SK-N-DZ (cell line): ENCODE measurements around the gene GABARAP.

Experiments
- DNase-seq: peaks from one replicate; pipeline ENCODE4 v3.0.0-alpha.2; 2015; ENCODE audit warnings: low spot score

GABARAP gene

DNA sequence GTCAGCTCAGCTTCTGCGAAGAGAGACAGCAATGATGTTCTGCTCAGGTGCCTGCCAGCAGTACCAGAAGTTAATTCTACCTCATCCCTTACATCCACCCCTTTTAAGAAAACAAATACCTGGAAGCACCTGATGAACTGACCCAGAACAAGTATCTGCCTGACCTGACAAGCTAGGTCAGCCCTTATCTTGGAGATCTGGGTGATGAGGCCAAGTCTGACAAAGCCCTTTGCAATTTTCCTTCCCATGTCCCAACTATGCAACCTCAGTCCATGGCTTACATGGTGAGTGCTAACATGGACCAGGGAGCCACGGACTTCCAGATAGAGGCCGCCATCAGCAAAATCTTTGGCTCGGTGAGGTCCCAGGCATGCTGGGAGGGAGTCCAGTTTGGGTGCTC lies 18.9 kb downstream of the GABARAP start:
- no peak for DNase-seq

DNA sequence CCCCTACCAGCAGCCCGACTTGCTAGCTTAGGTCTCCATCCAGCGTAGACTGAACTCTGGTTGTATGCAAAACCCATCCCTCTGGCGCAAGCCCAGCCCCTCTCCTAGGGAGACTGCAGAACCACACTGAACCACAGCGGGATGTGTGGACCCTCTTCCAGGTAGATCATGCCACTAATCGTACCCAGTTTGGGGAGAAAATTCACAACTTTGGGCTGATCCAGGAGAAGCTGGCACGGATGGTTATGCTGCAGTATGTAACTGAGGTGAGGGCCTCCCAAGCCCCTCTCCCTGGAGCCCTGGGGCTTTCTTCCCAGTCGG lies 19.3 kb downstream of the GABARAP start:
- no peak for DNase-seq

DNA sequence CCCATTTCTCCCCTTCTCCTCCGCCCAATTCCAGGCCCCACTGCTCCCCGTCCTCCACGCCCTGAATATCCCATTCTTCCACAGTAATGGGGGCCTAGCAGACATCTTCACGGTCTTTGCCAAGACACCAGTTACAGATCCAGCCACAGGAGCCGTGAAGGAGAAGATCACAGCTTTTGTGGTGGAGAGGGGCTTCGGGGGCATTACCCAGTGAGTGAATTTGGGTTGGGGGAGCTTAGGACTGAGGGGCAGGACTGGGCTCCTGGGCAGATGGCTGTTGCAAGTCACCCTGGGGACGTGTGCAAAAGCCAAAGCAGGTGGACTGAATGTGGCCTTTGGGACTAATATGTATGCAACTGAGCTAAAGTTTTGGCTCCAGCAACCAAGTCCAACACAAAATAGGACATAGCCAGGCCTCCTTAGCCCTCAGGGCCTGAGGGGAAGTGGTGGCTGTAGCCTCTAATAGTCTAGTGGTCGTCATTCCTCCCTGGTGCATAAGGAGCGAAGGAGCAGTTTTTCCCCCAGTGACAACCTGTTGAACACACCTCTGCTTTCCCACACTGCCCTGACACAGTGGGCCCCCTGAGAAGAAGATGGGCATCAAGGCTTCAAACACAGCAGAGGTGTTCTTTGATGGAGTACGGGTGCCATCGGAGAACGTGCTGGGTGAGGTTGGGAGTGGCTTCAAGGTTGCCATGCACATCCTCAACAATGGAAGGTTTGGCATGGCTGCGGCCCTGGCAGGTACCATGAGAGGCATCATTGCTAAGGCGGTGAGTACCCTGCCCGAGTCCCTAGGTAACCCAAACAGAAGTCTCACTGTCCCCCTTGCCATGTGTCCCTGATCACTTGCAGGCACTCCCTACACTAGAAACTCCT lies 19.9 kb downstream of the GABARAP start:
- no peak for DNase-seq

DNA sequence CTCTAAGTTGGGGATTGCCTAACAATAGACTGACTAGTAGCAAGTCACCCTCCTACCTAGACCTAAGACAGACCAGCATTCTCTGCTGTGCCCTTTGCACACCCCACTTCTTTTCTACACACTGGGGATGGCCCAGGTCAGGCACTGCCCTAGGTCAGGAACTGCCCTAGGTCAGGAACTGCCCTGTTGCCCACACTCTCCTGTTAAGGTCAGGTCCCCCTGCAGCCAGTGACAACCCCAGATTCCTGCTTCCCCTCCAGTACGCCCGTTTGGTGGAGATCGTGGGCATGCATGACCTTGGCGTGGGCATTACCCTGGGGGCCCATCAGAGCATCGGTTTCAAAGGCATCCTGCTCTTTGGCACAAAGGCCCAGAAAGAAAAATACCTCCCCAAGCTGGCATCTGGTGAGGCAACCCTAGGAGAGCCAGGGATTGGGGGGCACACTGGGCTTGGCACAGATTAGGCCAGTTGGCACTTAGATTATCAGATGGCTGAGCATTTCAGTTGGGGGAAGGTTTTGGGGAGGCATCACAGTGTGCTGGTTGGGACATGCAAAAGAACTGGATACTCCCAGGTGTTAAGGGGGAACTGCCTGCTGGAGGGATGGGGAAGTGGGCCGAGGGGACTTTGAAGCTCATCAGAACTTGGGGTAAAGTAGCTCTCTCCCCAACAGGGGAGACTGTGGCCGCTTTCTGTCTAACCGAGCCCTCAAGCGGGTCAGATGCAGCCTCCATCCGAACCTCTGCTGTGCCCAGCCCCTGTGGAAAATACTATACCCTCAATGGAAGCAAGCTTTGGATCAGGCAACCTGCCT lies 20.8 kb downstream of the GABARAP start:
- no peak for DNase-seq

DNA sequence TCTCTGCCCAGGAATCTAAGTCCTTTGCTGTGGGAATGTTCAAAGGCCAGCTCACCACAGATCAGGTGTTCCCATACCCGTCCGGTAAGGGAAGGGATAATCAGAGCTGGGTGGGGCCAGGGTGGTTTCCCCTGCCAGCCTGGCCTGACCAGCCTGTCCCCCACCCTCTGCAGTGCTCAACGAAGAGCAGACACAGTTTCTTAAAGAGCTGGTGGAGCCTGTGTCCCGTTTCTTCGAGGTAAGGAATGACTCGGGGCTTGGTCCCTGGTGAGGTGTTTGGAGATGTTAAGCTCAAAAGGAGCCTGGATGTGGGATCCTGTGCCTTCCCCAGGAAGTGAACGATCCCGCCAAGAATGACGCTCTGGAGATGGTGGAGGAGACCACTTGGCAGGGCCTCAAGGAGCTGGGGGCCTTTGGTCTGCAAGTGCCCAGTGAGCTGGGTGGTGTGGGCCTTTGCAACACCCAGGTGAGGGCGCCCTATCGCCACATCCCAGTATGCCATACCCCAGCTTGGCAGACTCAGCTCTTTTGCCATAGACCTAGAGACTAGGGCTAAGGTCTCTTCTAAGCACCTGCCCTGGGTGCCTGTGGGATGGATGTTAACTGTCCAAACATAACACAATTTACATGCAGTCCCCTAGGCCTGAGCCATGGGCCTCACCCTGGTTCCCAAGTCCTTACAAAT lies 21.5 kb downstream of the GABARAP start:
- DNase-seq, result no peak

DNA sequence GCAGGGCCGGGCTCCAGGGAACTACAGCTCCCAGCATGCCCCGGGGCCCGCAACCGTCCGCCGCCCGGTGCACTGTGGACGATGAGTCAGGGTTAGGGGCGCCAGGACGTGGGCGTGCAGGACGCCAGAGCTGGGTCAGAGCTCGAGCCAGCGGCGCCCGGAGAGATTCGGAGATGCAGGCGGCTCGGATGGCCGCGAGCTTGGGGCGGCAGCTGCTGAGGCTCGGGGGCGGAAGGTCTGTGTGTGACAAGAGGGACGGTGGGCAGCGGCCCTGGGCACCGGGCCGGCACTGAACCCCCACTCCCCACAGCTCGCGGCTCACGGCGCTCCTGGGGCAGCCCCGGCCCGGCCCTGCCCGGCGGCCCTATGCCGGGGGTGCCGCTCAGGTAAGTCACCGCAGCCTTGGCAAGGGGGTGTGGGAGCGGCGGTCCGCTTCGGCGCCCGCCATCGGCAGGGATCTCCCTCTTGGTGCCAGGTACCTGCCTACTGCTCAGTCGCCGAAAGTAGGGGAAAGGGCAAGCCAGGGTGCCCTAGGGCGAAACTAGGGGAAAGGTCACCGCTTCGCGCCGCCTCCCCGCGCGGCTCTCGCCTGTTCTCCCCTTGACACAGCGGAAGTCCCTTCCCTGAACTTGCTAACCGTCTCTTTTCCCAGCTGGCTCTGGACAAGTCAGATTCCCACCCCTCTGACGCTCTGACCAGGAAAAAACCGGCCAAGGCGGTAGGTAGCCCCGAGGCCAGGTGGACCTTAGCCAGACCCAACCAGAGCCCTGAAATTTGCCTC lies 22.2 kb downstream of the GABARAP start, which contains the start of the genes ACADVL and DLG4:
Gene ACADVL (plus strand): TSS at position 127 of the 781 bp plus-strand sequence. CDS start 47 bp downstream, at position 174.
Gene DLG4 (minus strand): TSS at position 25 of the 781 bp plus-strand sequence.
- peak; percentile 87 for DNase-seq

DNA sequence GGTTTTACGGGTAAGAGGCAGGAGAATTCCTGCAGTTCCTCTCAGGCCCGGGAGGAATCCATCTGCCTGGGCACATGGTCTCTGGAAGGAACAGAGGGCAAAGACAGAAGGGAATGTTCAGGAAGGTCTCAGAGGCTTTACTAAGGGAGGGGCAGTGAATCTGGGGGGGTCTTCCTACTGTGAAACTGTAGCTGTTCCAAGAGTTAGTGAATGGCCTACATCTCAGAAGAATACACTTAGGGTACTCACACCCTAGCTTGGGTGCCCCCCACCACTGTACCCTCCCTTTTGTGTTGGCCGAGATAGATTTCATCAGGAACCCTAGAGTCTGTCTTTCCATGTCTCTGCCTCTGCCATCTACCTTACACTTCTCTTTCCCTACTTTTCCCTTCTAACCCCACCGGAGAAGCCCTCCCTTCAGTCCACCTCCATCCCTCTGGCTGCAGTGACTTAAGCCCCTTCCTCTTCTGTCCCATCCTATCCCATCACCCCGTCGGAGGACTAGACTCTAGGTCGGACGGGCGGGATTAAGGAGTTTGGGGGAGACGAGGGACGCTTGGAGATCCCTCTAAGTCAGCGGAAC lies 22.9 kb downstream of the GABARAP start:
- DNase-seq, result no peak

DNA sequence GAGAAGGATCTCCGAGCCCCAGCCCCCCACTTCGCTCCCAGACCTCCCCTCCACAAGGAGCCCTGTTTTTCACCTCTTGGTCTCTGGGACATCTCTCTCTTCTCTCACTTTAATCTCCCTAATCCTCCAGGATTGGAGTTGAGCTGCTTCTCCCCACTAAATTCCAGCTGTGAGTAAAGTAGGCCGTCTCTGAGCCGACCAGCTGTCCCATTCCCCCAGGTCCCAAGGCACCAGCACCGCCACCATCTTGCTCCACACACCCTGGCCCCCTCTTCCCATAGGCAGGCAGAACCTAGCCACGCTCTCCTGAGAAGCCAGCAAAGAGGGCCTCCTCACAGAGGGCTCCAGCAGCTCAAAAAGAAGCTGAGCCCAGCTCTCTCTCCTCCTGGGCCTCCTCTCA lies 23.5 kb downstream of the GABARAP start:
- no peak for DNase-seq

DNA sequence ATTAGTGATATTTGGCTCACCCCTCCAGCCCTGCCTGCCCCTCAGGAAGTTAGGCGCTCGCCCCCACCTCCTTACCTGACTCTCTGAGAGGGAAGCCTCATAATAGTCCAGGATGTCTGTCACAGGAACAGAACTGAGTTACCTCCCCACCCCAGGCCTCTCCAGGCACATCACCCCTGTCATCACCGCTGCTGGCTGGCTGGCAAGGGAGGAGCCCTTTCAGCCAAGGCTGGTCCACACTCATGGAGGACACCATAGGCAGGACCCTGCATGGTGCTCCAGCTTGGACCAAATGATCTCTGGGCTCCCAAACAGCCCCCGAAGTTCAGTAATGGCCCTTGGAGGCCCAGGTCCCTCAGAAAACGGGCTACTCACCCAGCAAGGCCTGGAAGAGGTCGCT lies 24.1 kb downstream of the GABARAP start:
- DNase-seq, result no peak

DNA sequence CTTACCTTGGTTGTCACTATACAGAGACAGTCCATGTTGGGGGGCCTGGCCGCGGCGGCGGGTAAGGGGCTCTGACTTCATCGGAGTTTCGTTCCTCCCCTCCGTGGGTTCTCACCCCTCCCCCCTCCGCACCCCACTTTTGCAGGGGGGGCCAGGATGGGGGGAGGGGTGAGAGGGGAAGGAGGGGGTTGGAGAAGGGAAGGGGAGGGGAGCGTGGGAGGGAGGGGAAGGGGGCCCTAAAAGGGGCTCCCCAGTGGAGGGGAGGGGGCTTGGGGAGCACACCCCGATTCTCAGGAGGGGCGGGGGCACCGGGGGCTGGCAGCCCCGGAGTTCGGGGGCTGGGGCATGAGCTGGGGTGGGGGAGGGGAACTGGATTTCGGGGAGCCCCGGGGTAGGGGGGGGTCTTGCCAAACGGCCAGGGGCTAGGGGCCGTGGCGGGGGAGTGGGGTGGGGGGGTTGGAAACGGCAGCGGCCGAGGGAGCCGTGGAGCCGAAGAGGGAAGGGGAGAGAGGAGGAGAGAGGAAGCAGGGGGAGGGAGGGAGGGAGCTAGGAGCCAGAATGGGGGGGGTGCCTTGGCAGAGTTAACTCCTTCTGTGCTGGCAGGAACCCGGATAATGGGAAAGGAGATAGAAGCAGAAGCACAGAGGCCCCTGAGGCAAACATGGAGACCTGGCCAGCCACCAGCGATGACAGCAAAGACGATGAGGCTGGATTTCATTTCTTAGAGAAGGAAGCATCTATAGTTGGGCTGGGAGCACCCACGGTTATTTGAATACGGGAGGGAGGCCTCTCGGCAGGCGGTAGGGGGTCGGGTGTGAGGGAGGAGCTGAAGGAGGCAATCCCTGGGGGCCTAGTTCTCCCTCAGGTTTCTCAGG lies 24.9 kb downstream of the GABARAP start:
- peak; percentile 78 for DNase-seq

DNA sequence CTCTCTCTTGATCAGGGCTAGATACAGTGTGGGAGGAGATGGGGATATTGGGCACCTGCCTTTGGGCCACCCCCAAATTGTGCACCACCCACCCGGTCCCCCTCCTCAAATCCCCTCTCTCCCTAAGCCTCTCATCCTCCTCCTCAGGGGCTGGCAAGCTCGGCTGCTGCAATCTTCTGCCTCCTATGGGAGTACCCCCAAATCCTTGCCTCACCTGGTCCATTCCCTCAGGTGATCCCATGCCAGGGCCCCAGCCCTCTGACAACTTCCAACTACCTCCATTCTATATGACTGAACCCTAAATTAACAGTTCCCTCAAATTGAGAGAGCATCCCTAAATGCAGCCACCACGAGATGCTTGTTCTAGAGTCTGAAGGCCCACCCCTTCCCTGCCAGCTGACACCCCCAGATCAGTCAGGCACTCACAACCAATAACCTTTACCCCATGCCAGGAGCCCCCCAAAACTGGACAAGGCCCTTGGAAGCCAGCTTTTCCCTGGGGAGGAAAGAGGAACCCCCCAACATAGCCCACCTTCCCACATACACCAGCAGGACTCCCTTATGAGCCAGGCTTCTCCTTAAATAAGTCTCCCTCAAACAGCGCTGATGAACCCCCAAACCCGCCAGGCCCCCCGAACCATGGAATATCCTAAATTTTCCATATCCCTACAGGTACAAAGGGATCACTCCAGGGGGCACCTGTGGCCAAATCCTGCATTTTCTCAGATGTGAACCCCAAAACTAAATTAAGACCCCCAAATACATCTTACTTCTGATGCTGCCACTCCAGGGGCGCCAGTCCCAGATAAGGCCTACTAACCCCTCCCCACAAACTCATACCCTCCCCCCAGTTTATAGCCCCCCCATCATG lies 25.8 kb downstream of the GABARAP start:
- no peak for DNase-seq

DNA sequence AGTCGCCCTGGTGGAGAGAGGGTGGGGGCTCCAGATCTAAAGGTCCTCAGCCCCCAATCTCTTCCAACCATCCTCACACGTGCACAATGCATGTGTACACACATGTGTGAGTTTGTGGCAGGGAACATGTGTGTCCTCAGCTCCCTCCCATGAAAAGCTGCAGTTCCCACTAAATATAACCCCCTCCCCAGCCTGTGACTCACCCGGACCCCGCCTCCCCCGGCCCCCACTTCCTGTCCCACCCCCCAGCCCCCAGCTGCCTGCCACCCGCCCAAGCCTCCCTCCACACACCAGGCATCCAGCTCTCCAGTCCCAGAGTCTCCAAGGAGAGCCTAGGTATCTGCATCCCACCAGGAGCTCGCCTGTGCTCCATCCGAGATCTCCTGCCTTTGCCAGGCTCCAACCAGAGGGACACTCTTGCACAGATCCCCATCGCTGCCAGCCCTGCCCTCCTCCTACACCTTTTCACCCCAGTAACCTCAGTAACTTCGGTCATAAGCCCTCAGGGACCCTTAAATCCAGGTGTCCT lies 26.5 kb downstream of the GABARAP start:
- DNase-seq, result peak; percentile 62

DNA sequence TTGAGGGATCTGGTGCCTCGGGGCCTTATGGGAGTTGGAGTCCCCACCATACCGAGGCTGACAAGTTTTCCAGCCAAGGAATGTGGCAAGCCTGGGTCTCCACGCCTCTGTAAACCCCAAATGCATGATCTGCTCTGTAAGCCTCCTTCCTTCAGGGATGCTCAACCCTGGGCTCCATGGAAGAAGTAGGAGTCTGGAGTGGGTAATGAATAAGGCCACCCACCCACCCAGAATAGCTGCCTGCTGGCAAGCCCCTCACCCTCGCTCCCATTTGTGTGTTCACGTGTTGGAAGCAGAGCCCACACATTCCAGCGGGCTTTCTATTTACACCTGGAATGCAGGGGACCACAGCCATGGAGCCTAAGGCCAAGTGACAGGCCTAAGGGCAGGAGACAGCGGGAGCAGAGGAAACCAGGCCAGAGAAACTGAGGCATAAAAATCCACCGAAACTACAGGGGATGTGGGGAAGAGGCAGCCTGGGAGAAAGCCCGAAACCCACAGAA lies 27.1 kb downstream of the GABARAP start:
- DNase-seq, result no peak

DNA sequence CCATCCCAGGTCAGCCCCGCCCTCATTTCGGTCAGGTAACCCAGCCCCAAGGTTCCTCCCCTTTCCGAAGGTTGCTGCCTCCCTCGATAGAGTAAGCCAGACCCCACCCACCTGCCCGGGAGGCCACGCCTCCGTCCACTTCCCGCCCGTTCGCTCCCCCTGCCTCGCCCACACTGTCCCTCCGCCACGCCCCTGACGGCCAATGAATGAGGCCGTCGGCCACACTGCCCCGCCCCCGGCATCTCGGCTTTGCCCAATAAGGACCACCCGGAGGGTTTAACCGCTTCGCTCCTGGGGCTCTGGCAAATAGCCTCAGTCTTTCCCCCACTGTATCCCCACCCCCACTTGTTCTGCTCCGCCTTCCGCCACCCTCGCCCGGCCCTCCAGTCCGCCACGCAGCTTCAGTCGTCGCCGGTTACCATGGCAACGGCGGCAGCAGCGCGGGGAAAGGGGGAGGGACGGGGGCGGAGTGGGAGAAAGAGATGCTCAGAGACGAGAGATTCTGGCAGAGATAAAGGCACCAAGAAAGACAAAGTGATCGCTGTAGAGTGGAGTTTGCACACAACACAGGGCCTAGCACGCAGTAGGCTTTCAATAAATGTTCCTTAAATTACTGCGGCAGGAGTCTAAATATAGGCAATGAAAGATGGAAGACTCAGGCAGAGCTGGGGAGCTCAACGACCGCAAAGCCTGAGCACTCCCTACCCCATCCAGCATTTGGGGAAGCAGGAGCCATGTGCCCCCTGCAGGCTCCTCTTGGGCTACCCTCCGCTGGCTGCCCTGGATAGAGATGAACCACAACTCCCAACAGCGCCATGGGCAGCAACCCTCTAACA lies 27.7 kb downstream of the GABARAP start:
- peak; percentile 100 for DNase-seq

DNA sequence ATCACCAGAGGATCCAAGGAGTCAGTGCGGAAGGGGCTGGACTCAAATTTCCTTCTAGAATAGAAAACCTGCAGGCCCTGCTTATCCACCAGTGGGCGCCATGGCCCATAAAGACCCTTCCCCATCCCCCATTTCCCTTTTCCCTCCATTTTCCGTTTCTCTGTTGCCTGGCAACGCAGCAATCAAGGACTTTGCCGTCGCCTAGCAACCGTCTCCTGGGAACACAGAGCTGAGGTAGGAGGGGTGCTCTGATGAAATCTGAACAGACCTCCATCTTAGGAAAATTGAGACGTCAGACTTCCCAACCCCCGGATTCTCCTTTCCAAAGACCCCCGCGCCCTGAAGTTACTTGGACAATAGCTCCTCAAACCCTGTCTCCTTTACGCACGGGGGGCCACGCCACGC lies 28.4 kb downstream of the GABARAP start:
- peak; percentile 100 for DNase-seq

DNA sequence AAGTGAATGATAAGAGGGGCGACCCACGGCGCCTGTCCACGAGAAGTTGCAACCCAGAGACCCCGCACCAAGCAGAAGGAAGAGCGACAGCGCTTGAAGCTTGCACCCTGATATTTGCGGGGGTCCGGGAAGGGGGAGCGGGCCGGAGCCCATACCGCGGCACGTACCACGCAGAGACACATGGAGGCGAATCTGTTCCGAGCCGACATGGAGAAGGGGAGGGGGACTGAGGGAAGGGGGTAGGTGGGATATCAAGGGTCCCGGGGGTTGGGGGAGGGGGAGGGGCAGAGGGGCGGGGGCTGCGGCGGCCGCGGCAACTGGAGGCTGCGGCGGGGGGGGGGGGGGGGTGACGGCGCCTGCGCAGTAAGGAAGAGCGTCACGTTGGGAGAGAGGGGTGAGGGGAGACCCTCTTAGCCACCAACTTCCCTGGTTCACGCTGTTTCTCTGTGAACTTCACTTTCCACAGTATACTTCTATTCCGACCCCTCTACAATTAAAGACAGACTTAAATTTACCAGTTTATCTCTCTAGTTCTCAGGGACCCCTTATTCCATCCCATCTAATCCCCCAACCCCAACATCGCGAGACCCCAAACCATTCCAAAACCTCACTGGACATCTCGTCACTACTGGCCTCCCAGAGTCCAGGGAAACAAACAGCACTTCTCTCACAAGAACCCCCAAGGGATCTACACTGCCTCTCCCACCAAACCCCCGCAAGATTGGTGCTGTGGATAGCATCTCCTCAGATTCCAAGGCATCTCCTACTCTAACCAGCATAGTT lies 30.6 kb downstream of the GABARAP start:
- DNase-seq, result no peak
